Measurements from ENCODE around the gene ASIC2.

- TF ChIP-seq, protein P1, sequence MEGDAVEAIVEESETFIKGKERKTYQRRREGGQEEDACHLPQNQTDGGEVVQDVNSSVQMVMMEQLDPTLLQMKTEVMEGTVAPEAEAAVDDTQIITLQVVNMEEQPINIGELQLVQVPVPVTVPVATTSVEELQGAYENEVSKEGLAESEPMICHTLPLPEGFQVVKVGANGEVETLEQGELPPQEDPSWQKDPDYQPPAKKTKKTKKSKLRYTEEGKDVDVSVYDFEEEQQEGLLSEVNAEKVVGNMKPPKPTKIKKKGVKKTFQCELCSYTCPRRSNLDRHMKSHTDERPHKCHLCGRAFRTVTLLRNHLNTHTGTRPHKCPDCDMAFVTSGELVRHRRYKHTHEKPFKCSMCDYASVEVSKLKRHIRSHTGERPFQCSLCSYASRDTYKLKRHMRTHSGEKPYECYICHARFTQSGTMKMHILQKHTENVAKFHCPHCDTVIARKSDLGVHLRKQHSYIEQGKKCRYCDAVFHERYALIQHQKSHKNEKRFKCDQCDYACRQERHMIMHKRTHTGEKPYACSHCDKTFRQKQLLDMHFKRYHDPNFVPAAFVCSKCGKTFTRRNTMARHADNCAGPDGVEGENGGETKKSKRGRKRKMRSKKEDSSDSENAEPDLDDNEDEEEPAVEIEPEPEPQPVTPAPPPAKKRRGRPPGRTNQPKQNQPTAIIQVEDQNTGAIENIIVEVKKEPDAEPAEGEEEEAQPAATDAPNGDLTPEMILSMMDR (IDR thresholded peaks at IDR 0.05), result no peak
- no peak for TF ChIP-seq ZFX (IDR thresholded peaks at IDR 0.05; ENCODE audit: borderline replicate concordance)
Observed at GRCh38 chr17:33057564-33057963, 235.5 kb downstream of the ASIC2 start.
